Measurements from ENCODE around the gene SART3. TPM values are rescaled to one million over a fixed set of nuclear protein-coding genes. Genes with fewer than 3 reads are reported as not detected.
A peak's percentile ranks its signal among the peaks of the same experiment; 100 is the strongest.

Gene SART3
- total and polyA plus RNA-seq, 10 of the 15 experiments (the other 5 are each of a cell fraction or from before 2014, with no cell fraction given), result 8.8 to 179 (median 54.9) TPM

- TF ChIP-seq HDAC6 (IDR thresholded peaks at IDR 0.05; ENCODE audit: unreplicated experiment), result no peak
- TF ChIP-seq BRCA1 (IDR thresholded peaks at IDR 0.05; ENCODE audit: low read depth, low read length), result no peak
- TF ChIP-seq RCOR1 (conservative IDR thresholded peaks at IDR 0.05; ENCODE audit: low read depth, low read length), result no peak
- TF ChIP-seq KAT2A (conservative IDR thresholded peaks at IDR 0.05; ENCODE audit: control insufficient read depth, low read depth, low read length), result no peak
- TF ChIP-seq MTA3 (IDR thresholded peaks at IDR 0.05; ENCODE audit: borderline replicate concordance, low read length), result no peak
- no peak for TF ChIP-seq SUPT20H (IDR thresholded peaks at IDR 0.05; ENCODE audit: borderline replicate concordance, control insufficient read depth, low read depth, low read length)
- no peak for TF ChIP-seq CBX5 (IDR thresholded peaks at IDR 0.05; ENCODE audit: low read depth)
- no peak for TF ChIP-seq ZBTB11 (CRISPR knock-in tag; IDR thresholded peaks at IDR 0.05)
- no peak for TF ChIP-seq ZZZ3 (IDR thresholded peaks at IDR 0.05; ENCODE audit: control insufficient read depth, insufficient read length, low read depth)
- peak; percentile 100 for TF ChIP-seq IRF4 (IDR thresholded peaks at IDR 0.05; ENCODE audit: low read depth, low read length)
- peak; percentile 85 for TF ChIP-seq SPI1 (IDR thresholded peaks at IDR 0.05; ENCODE audit: borderline replicate concordance, insufficient read depth, low read depth, low read length)
- TF ChIP-seq ZNF622 (IDR thresholded peaks at IDR 0.05), result no peak
- peak; percentile 70 for TF ChIP-seq RAD51 (IDR thresholded peaks at IDR 0.05)
- no peak for TF ChIP-seq POLR2AphosphoS2 (IDR thresholded peaks at IDR 0.05; ENCODE audit: low read depth, low read length)
- no peak for TF ChIP-seq ELK1 (IDR thresholded peaks at IDR 0.05; ENCODE audit: low read depth, low read length)
- TF ChIP-seq RELB (IDR thresholded peaks at IDR 0.05; ENCODE audit: low read depth), result peak; percentile 91
- peak in 1 of 2 experiments; percentile 93; a peak in 2 of 4 replicates for TF ChIP-seq ETV6 (conservative IDR thresholded peaks at IDR 0.05 in 1 of 2, IDR thresholded peaks at IDR 0.05 in 1 of 2; ENCODE audit: borderline replicate concordance in 1 of 2, low read depth in 1 of 2)
- TF ChIP-seq, protein P1, sequence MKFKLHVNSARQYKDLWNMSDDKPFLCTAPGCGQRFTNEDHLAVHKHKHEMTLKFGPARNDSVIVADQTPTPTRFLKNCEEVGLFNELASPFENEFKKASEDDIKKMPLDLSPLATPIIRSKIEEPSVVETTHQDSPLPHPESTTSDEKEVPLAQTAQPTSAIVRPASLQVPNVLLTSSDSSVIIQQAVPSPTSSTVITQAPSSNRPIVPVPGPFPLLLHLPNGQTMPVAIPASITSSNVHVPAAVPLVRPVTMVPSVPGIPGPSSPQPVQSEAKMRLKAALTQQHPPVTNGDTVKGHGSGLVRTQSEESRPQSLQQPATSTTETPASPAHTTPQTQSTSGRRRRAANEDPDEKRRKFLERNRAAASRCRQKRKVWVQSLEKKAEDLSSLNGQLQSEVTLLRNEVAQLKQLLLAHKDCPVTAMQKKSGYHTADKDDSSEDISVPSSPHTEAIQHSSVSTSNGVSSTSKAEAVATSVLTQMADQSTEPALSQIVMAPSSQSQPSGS (IDR thresholded peaks at IDR 0.05; ENCODE audit: low read length), result no peak
- peak; percentile 97 for TF ChIP-seq ZBED1 (IDR thresholded peaks at IDR 0.05; ENCODE audit: borderline replicate concordance)
Observed at GRCh38 chr12:108568338-108569154, 7.6 kb upstream of the SART3 start (continued).

Measured in GM12878 (cell line).